K562 (cell line): ENCODE data around the gene SNX12.

ENCODE experiments used
- ATF7 ChIP-seq: fragments of 450-650 bp; IDR thresholded peaks from 2 replicates; pipeline ENCODE4 v1.7.1; 2014; ENCODE audit warnings: mild to moderate bottlenecking, moderate library complexity
- BHLHE40 ChIP-seq: IDR thresholded peaks from 2 replicates; pipeline ENCODE4 v1.6.1; 2011; ENCODE audit warnings: low read length, improper control_type of control experiment
- FOXA1 ChIP-seq: fragments of 450-650 bp; IDR thresholded peaks from 2 replicates; pipeline ENCODE4 v1.6.1; 2016; ENCODE audit warnings: mild to moderate bottlenecking, borderline replicate concordance
- GABPB2 ChIP-seq: fragments of 250-450 bp; sonication (Bioruptor Pico); conservative IDR thresholded peaks from 2 replicates; pipeline ENCODE4 v1.5.1; 2021; ENCODE audit warnings: mild to moderate bottlenecking
- KHSRP ChIP-seq: fragments of 450-650 bp; IDR thresholded peaks from 2 replicates; pipeline ENCODE4 v1.6.1; 2017
- MTA3 ChIP-seq: fragments of 450-650 bp; formaldehyde crosslinking; IDR thresholded peaks from 2 replicates; pipeline ENCODE4 v1.6.1; 2017; ENCODE audit warnings: mild to moderate bottlenecking, borderline replicate concordance
- POLR2AphosphoS5 ChIP-seq: IDR thresholded peaks from 2 replicates; pipeline ENCODE4 v1.6.1; 2011; ENCODE audit warnings: mild to moderate bottlenecking, low read depth, low read length, moderate library complexity; ENCODE audit not compliant: control insufficient read depth, insufficient read depth
- RFX5 ChIP-seq: IDR thresholded peaks from 2 replicates; pipeline ENCODE4 v1.6.1; 2011; ENCODE audit warnings: low read depth, mild to moderate bottlenecking, improper control_type of control experiment, low read length
- SMARCB1 ChIP-seq: IDR thresholded peaks from 2 replicates; pipeline ENCODE4 v1.6.1; 2011; ENCODE audit warnings: improper control_type of control experiment, low read depth; ENCODE audit not compliant: insufficient read length
- SREBF2 ChIP-seq: sonication (generic); formaldehyde crosslinking; IDR thresholded peaks from 2 replicates; pipeline ENCODE4 v1.4.0; 2020; ENCODE audit warnings: mild to moderate bottlenecking, missing genetic modification reagents
- TAF1 ChIP-seq: IDR thresholded peaks from 2 replicates; pipeline ENCODE4 v1.6.1; 2011; ENCODE audit warnings: mild to moderate bottlenecking, low read length, moderate library complexity; ENCODE audit not compliant: insufficient read depth, control insufficient read depth, severe bottlenecking; ENCODE audit errors: extremely low read depth
- ZNF232 ChIP-seq: sonication (generic); formaldehyde crosslinking; IDR thresholded peaks from 2 replicates; pipeline ENCODE4 v1.8.0; 2022; ENCODE audit warnings: mild to moderate bottlenecking, missing genetic modification reagents
- ZNF324 ChIP-seq: fragments of 250-450 bp; sonication (Bioruptor Pico); IDR thresholded peaks from 2 replicates; pipeline ENCODE4 v1.4.0; 2020; ENCODE audit warnings: mild to moderate bottlenecking
- ZNF785 ChIP-seq: fragments of 250-450 bp; sonication (Bioruptor Pico); IDR thresholded peaks from 2 replicates; pipeline ENCODE4 v1.4.0; 2020; ENCODE audit warnings: mild to moderate bottlenecking

GRCh38 chrX:71067089-71067488 lies 1.0 kb downstream of the SNX12 start:
- TF ChIP-seq GABPB2 (CRISPR knock-in tag), result no peak
- no peak for TF ChIP-seq RFX5
- no peak for TF ChIP-seq KHSRP
- no peak for TF ChIP-seq SMARCB1
- no peak for TF ChIP-seq ZNF232 (CRISPR knock-in tag)
- no peak for TF ChIP-seq MTA3
- no peak for TF ChIP-seq POLR2AphosphoS5
- TF ChIP-seq TAF1, result no peak
- no peak for TF ChIP-seq SREBF2
- TF ChIP-seq BHLHE40, result no peak
- no peak for TF ChIP-seq ATF7
- no peak for TF ChIP-seq ZNF324 (CRISPR knock-in tag)
- TF ChIP-seq FOXA1, result no peak
- TF ChIP-seq ZNF785 (CRISPR knock-in tag), result no peak
